CD14-positive monocyte (primary cell): Measurements from ENCODE around the gene PA2G4. TPM values are rescaled to one million over a fixed set of nuclear protein-coding genes. Genes with fewer than 3 reads are reported as not detected.

Experiments
- DNase-seq, 3 donors: peaks; one replicate each; pipeline ENCODE4 v3.0.0-alpha.2; 2011 to 2022
- H2AFZ ChIP-seq: 2 replicates; pipeline ENCODE4 v1.6.0; 2012; ENCODE audit warnings: mild to moderate bottlenecking, low read depth, low read length, inconsistent platforms; ENCODE audit not compliant: insufficient read depth, poor library complexity, severe bottlenecking
- H3K27ac ChIP-seq, 2 donors: 1 replicate in 1 of 2; 2 replicates in 1 of 2; pipeline ENCODE4 v1.5.1; 2012 to 2013; ENCODE audit warnings: low read length in 2 of 2, control low read depth in 1 of 2, inconsistent platforms in 1 of 2, low read depth in 1 of 2, mild to moderate bottlenecking in 1 of 2
- H3K27me3 ChIP-seq, 2 donors: one replicate each; pipeline versions ENCODE4 v1.6.0 to v1.6.1; 2011 to 2013; ENCODE audit warnings: low read length in 2 of 2; ENCODE audit not compliant: control insufficient read depth in 2 of 2, insufficient read depth in 2 of 2
- H3K36me3 ChIP-seq, 2 donors: replicated peaks in 1 of 2; 1 replicate in 1 of 2; 2 replicates in 1 of 2; pipeline versions ENCODE4 v1.5.1 to v1.6.1; 2012 to 2013; ENCODE audit warnings: low read length in 2 of 2, control low read depth in 1 of 2, inconsistent platforms in 1 of 2, mild to moderate bottlenecking in 1 of 2; ENCODE audit not compliant: insufficient read depth in 2 of 2, control insufficient read depth in 1 of 2
- H3K4me1 ChIP-seq, 2 donors: 1 replicate in 1 of 2; 2 replicates in 1 of 2; pipeline versions ENCODE4 v1.5.1 to v1.6.1; 2012 to 2013; ENCODE audit warnings: low read length in 2 of 2, control low read depth in 1 of 2, inconsistent platforms in 1 of 2, mild to moderate bottlenecking in 1 of 2, moderate library complexity in 1 of 2; ENCODE audit not compliant: insufficient read depth in 2 of 2, control insufficient read depth in 1 of 2
- H3K4me2 ChIP-seq: replicated peaks from 2 replicates; pipeline ENCODE3; 2012; ENCODE audit warnings: low read length, moderate library complexity, mild to moderate bottlenecking; ENCODE audit not compliant: poor library complexity, severe bottlenecking; ENCODE audit errors: extremely low read depth
- H3K4me3 ChIP-seq, 3 experiments: fragments of 200-600 bp in 1 of 3; sonication (generic) in 1 of 3; replicated peaks in 1 of 3; 1 replicate in 2 of 3; 2 replicates in 1 of 3; pipeline ENCODE4 v1.5.1; 2011 to 2013; ENCODE audit warnings: low read length in 3 of 3, mild to moderate bottlenecking in 3 of 3, control low read depth in 2 of 3, low read depth in 2 of 3, inconsistent platforms in 1 of 3, moderate library complexity in 1 of 3
- H3K79me2 ChIP-seq: 2 replicates; pipeline ENCODE4 v1.6.0; 2012; ENCODE audit warnings: mild to moderate bottlenecking, control low read depth, inconsistent platforms, low read length, moderate library complexity; ENCODE audit not compliant: insufficient read depth
- H3K9ac ChIP-seq: 2 replicates; pipeline ENCODE4 v1.6.0; 2017; ENCODE audit warnings: low read length, mild to moderate bottlenecking; ENCODE audit not compliant: insufficient read depth, poor library complexity, severe bottlenecking
- H3K9me3 ChIP-seq, 2 donors: replicated peaks in 1 of 2; 1 replicate in 1 of 2; 2 replicates in 1 of 2; pipeline versions ENCODE4 v1.5.1 to v1.6.1; 2012 to 2013; ENCODE audit warnings: low read length in 2 of 2, control low read depth in 1 of 2; ENCODE audit not compliant: control insufficient read depth in 1 of 2, insufficient read depth in 1 of 2
- H4K20me1 ChIP-seq: 2 replicates; pipeline ENCODE4 v1.6.0; 2012; ENCODE audit warnings: mild to moderate bottlenecking, low read length, control low read depth, moderate library complexity; ENCODE audit not compliant: insufficient read depth
- H3K27ac Mint-ChIP-seq, 7 donors: one replicate each; pipeline ENCODE4 v1.8.0; 2020; ENCODE audit warnings: mild to moderate bottlenecking in 7 of 7, mixed read lengths in 7 of 7, moderate library complexity in 6 of 7, inconsistent platforms in 2 of 7
- H3K27me3 Mint-ChIP-seq, 3 donors: one replicate each; pipeline ENCODE4 v1.8.0; 2021 to 2022; ENCODE audit warnings: low read depth in 3 of 3, mild to moderate bottlenecking in 3 of 3, mixed read lengths in 3 of 3, moderate library complexity in 3 of 3, inconsistent platforms in 1 of 3
- H3K36me3 Mint-ChIP-seq, 2 donors: one replicate each; pipeline ENCODE4 v1.8.0; 2020; ENCODE audit warnings: mixed read lengths in 2 of 2, inconsistent platforms in 1 of 2, mild to moderate bottlenecking in 1 of 2
- H3K4me1 Mint-ChIP-seq: one replicate; pipeline ENCODE4 v1.8.0; 2020; ENCODE audit warnings: mild to moderate bottlenecking, mixed read lengths
- H3K4me3 Mint-ChIP-seq, 2 donors: one replicate each; pipeline ENCODE4 v1.8.0; 2020; ENCODE audit warnings: mild to moderate bottlenecking in 2 of 2, mixed read lengths in 2 of 2, moderate library complexity in 1 of 2
- H3K9me3 Mint-ChIP-seq, 7 donors: one replicate each; pipeline ENCODE4 v1.8.0; 2020 to 2022; ENCODE audit warnings: mixed read lengths in 7 of 7, mild to moderate bottlenecking in 6 of 7, moderate library complexity in 6 of 7, inconsistent platforms in 2 of 7
- CTCF ChIP-seq: fragments of 200-600 bp; IDR thresholded peaks from one replicate; pipeline ENCODE4 v1.8.0; 2022; ENCODE audit warnings: antibody characterized with exemption, mild to moderate bottlenecking
- WGBS: methylation state at CpG from one replicate; pipeline ENCODE4 v1.1.5; 2013; ENCODE audit warnings: missing lambda C conversion rate; ENCODE audit not compliant: insufficient coverage; 5-methylcytosine and 5-hydroxymethylcytosine counted together
- intact Hi-C, 2 donors: fragments of 100-400 bp; cut with micrococcal nuclease; formaldehyde crosslinking; loops; one replicate each; pipeline versions ENCODE4 v1.15.0 to v1.15.1; 2023
- polyA plus RNA-seq, 3 donors: library from polyadenylated mRNA; depleted of rRNA in 1 of 3; unstranded in 2 of 3; stranded (reverse) in 1 of 3; fragments of 300-500 nt in 2 of 3; fragments of >200 nt in 1 of 3; fragmentation: Illumina TruSeq in 2 of 3; gene quantifications; 1 replicate in 2 of 3; 2 replicates in 1 of 3; pipeline ENCODE4 v1.2.3, GENCODE V29; 2012 to 2021

The PA2G4 gene
- polyA plus RNA-seq, 3 donors = 83.0 to 84.2 (median 83.0) TPM

DNA sequence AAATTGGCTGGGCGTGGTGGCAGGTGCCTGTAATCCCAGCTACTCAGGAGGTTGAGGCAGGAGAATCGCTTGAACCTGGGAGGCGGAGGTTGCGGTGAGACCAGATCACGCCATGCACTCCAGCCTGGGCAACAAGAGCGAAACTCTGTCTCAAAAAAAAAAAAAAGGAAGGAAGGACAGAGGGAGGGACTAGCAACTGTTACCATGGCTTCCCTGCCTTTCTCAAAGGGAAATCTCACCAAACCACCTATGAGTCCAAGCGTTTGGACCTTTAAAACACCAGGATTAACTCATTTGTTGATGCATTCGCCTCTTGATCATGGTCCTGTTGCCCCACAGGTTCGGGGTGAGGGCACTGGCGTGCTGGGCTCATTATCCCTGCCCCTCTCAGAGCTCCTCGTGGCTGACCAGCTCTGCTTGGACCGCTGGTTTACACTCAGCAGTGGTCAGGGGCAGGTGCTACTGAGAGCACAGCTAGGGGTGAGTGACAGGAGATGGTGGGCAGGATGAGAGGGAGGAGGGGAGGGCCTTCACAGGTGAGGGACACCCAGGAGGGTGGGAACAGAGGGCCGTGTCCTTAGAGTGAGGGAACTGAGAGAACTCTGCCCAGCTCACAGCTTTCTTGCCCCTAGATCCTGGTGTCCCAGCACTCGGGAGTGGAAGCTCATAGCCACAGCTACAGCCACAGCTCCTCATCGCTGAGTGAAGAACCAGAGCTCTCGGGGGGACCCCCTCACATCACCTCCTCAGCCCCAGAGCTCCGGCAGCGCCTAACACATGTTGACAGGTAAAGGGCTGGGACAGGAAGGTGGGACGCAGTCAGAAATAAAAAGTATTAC lies 37.8 kb downstream of the PA2G4 start:
- peaks cover 29% of the 10 kb centered on the region for H3K4me1 Mint-ChIP-seq
- DNase-seq = peak in 2 of 3 donors; percentile 46 to 48
- H3K4me3 ChIP-seq = peak overlapping the region in 1 of 3 experiments; percentile 61
- H3K4me3 Mint-ChIP-seq = peak overlapping the region; percentile 57 to 75
- 50% methylated on average over 9 of the region's 19 CpGs for WGBS
- no peaks in the 10 kb centered on the region for H3K79me2 ChIP-seq
- H3K4me2 ChIP-seq = peak overlapping the region; percentile 48
- no peak for TF ChIP-seq CTCF
- H4K20me1 ChIP-seq = no peaks in the 10 kb centered on the region
- H3K36me3 ChIP-seq = peaks cover 58 to 70% of the 10 kb centered on the region in 2 donors
- intact Hi-C loops = no loop called here
- H3K27ac ChIP-seq = peak overlapping the region; percentile 32 to 60
- peaks cover 0 to 2% (median 2%) of the 10 kb centered on the region in 3 donors for H3K27me3 Mint-ChIP-seq
- H3K9ac ChIP-seq = no peak overlapping the region
- peaks cover 69 to 77% of the 10 kb centered on the region in 2 donors for H3K36me3 Mint-ChIP-seq
- peak overlapping the region; percentile 85 to 93 (median 89) for H3K27ac Mint-ChIP-seq
- no peaks in the 10 kb centered on the region for H3K9me3 ChIP-seq
- H2AFZ ChIP-seq = peak overlapping the region; percentile 48
- H3K4me1 ChIP-seq = peaks cover 29 to 30% of the 10 kb centered on the region in 2 donors
- no peaks in the 10 kb centered on the region for H3K27me3 ChIP-seq
- peaks cover 0 to 2% (median 0%) of the 10 kb centered on the region in 7 donors for H3K9me3 Mint-ChIP-seq

DNA sequence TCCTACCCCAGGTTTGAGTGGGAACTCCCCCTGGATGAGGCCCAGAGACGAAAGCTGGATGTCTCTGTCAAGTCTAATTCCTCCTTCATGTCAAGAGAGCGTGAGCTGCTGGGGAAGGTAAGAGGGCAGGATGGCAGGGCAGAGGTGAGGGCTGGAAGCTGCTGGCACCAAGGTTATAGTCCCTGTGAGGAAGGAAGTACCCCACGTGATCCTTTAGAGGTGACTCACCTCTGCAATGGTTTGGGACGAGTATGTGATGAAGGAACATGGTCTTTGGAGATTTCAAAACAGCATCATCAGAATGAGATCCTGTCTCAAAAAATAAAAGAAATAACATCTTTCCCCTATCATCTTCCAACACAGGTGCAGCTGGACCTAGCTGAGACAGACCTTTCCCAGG lies 38.9 kb downstream of the PA2G4 start:
- intact Hi-C loops = no loop called here
- no peaks in the 10 kb centered on the region for H3K9me3 ChIP-seq
- no peak overlapping the region for H3K9ac ChIP-seq
- H3K27me3 Mint-ChIP-seq = peaks cover 0 to 2% (median 0%) of the 10 kb centered on the region in 3 donors
- no peak overlapping the region for H3K4me2 ChIP-seq
- H3K79me2 ChIP-seq = no peaks in the 10 kb centered on the region
- H3K27ac Mint-ChIP-seq = peak overlapping the region; percentile 15 to 87 (median 65)
- peak overlapping the region; percentile 46 to 60 for H3K27ac ChIP-seq
- peaks cover 29% of the 10 kb centered on the region for H3K4me1 Mint-ChIP-seq
- DNase-seq = peak in 2 of 3 donors; percentile 29 to 56
- peaks cover 0 to 2% (median 0%) of the 10 kb centered on the region in 7 donors for H3K9me3 Mint-ChIP-seq
- no peak overlapping the region for H2AFZ ChIP-seq
- WGBS = 50% methylated on average over 2 of the region's 4 CpGs
- peak overlapping the region in 1 of 3 experiments; percentile 23 for H3K4me3 ChIP-seq
- H3K4me3 Mint-ChIP-seq = peak overlapping the region in 1 of 2 donors; percentile 44
- no peak for TF ChIP-seq CTCF
- peaks cover 59 to 67% of the 10 kb centered on the region in 2 donors for H3K36me3 Mint-ChIP-seq
- H3K36me3 ChIP-seq = peaks cover 47 to 59% of the 10 kb centered on the region in 2 donors
- H3K4me1 ChIP-seq = peaks cover 29 to 30% of the 10 kb centered on the region in 2 donors
- no peaks in the 10 kb centered on the region for H3K27me3 ChIP-seq
- H4K20me1 ChIP-seq = no peaks in the 10 kb centered on the region
